Ishikawa (cell line): ENCODE results near the gene ECHDC3.

Experiments used
- CEBPB ChIP-seq: IDR thresholded peaks from 2 replicates; pipeline ENCODE4 v1.6.1; 2012
- CREB1 ChIP-seq: IDR thresholded peaks from 2 replicates; pipeline ENCODE4 v1.6.1; 2012; ENCODE audit warnings: low read depth
- EGR1 ChIP-seq: IDR thresholded peaks from 2 replicates; pipeline ENCODE4 v1.6.1; 2012
- EP300 ChIP-seq: IDR thresholded peaks from 2 replicates; pipeline ENCODE4 v1.6.1; 2012; ENCODE audit warnings: borderline replicate concordance
- FOXM1 ChIP-seq: IDR thresholded peaks from 2 replicates; pipeline ENCODE4 v1.6.1; 2012; ENCODE audit warnings: low read depth, borderline replicate concordance
- MAX ChIP-seq: IDR thresholded peaks from 2 replicates; pipeline ENCODE4 v1.6.1; 2012
- RAD21 ChIP-seq: IDR thresholded peaks from 2 replicates; pipeline ENCODE4 v1.6.1; 2012; ENCODE audit warnings: low read depth
- REST ChIP-seq: IDR thresholded peaks from 2 replicates; pipeline ENCODE4 v1.6.1; 2012; ENCODE audit warnings: low read depth, mild to moderate bottlenecking
- TAF1 ChIP-seq: IDR thresholded peaks from 2 replicates; pipeline ENCODE4 v1.6.1; 2012; ENCODE audit warnings: low read depth, mild to moderate bottlenecking
- TEAD4 ChIP-seq: IDR thresholded peaks from 2 replicates; pipeline ENCODE4 v1.6.1; 2012
- YY1 ChIP-seq: IDR thresholded peaks from 2 replicates; pipeline ENCODE4 v1.6.1; 2012; ENCODE audit warnings: low read depth
- ZBTB7A ChIP-seq: IDR thresholded peaks from 2 replicates; pipeline ENCODE4 v1.6.1; 2012; ENCODE audit warnings: low read depth
- TF ChIP-seq, protein P1 (sequence below): IDR thresholded peaks from 2 replicates; pipeline ENCODE4 v1.6.1; 2012

The ECHDC3 gene, protein sequence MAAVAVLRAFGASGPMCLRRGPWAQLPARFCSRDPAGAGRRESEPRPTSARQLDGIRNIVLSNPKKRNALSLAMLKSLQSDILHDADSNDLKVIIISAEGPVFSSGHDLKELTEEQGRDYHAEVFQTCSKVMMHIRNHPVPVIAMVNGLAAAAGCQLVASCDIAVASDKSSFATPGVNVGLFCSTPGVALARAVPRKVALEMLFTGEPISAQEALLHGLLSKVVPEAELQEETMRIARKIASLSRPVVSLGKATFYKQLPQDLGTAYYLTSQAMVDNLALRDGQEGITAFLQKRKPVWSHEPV

GRCh38 chr10:11742009-11742778, at the start of gene ECHDC3:
TSS of gene ECHDC3 (plus strand) at chr10:11742382. CDS start at chr10:11742577, 195 bp downstream.
- TF ChIP-seq CREB1 (no peak), MAX (0 out of 2 replicates have a peak, but pooled peaks have one; percentile 36)

DNA sequence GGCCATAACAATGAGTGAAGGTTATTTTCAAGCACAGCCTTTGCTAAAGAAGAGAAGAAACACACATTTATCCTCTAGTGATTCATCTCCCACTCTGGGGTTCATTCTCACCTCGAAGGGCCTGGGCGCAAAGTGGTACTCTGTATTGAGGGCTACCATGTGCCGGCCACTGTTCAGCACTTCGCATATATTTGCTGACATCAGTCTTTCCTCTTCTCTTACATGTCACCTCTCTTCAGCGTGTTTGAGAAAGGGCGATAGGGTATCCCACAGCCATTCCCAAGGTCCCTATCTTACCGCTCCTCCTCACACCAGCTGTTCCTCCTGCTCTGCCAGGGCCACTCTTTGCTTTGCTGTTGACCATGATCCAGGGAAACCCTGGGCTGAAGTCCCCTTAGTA, 48.8 kb upstream of the ECHDC3 start:
- TF ChIP-seq EP300 (no peak), EGR1 (no peak), RAD21 (no peak), REST (no peak)
- TF ChIP-seq, protein P1, sequence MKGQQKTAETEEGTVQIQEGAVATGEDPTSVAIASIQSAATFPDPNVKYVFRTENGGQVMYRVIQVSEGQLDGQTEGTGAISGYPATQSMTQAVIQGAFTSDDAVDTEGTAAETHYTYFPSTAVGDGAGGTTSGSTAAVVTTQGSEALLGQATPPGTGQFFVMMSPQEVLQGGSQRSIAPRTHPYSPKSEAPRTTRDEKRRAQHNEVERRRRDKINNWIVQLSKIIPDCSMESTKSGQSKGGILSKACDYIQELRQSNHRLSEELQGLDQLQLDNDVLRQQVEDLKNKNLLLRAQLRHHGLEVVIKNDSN: no peak

GRCh38 chr10:11695779-11696178, 46.4 kb upstream of the ECHDC3 start:
- no peak for TF ChIP-seq MAX
- no peak for TF ChIP-seq TAF1
- no peak for TF ChIP-seq EP300
- no peak for TF ChIP-seq CREB1
- TF ChIP-seq FOXM1: no peak
- TF ChIP-seq YY1: no peak
- TF ChIP-seq EGR1: no peak
- TF ChIP-seq ZBTB7A: no peak

GRCh38 chr10:11697718-11698527, 44.3 kb upstream of the ECHDC3 start:
- peak; percentile 35; the same call in 1 of the 2 replicates for TF ChIP-seq RAD21
- no peak for TF ChIP-seq ZBTB7A

DNA sequence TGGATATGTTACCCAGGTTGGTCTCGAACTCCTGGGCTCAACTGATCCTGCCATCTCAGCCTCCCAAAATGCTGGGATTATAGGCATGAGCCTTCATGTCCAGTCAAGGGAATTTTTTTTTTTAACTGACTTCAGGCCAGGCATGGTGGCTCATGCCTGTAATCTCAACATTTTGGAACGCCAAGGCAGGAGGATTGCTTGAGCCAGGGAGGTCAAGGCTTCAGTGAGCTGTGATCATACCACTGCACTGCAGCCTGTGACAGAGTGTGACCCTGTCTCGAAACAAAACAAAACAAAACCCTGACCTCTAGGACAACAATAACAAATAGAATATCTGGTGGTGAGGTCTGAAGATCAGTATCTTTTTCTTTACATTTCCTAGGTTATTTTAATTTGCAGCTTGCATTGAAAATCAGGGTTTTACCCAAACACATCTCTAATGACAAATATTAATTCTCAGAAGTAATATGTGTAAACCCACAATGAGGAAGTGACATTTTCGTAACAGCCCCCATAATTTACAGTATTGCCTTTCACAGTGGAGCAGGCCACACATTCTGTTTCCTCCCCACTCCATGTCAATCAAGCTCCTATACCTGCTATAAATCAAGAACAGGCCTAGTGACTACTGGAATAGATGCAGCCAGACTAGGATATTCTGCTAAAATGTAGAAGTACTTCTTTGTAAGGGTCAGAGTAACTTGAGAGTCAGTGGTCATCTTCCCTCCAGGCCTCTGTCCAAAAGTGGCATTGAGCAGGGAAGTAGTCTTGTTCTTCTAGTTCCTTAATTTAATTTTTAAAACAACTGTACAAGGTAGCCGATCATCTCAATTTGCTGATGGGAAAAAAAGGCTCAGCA, 43.3 kb upstream of the ECHDC3 start:
- TF ChIP-seq EP300 (no peak), ZBTB7A (no peak), MAX (no peak), YY1 (no peak), TEAD4 (no peak), CEBPB (no peak), CREB1 (no peak), EGR1 (no peak), REST (no peak)
- TF ChIP-seq, protein P1: no peak
